ENCODE results near the gene COL10A1.

GRCh38 chr6:116156405-116157326 lies 30.7 kb upstream of the COL10A1 start:
- TF ChIP-seq CTCF (IDR thresholded peaks at IDR 0.05; ENCODE audit: low read length) (no peak), EZH2 (optimal IDR thresholded peaks at IDR 0.05; ENCODE audit: low read depth, low read length) (no peak), EZH2phosphoT487 (IDR thresholded peaks at IDR 0.05; ENCODE audit: low read length) (no peak)
